ENCODE data around the gene TBC1D14. TPM values are rescaled to one million over a fixed set of nuclear protein-coding genes. Genes with fewer than 3 reads are reported as not detected.
"Not testable (repeated sequence)": the region's sequence is repeated elsewhere in the genome, so short reads cannot be mapped to it uniquely, and the experiment has no call there.

The TBC1D14 gene
- total RNA-seq, 4 donors from 2014 or later = 42.6 to 56.9 (median 54.0) TPM

DNA sequence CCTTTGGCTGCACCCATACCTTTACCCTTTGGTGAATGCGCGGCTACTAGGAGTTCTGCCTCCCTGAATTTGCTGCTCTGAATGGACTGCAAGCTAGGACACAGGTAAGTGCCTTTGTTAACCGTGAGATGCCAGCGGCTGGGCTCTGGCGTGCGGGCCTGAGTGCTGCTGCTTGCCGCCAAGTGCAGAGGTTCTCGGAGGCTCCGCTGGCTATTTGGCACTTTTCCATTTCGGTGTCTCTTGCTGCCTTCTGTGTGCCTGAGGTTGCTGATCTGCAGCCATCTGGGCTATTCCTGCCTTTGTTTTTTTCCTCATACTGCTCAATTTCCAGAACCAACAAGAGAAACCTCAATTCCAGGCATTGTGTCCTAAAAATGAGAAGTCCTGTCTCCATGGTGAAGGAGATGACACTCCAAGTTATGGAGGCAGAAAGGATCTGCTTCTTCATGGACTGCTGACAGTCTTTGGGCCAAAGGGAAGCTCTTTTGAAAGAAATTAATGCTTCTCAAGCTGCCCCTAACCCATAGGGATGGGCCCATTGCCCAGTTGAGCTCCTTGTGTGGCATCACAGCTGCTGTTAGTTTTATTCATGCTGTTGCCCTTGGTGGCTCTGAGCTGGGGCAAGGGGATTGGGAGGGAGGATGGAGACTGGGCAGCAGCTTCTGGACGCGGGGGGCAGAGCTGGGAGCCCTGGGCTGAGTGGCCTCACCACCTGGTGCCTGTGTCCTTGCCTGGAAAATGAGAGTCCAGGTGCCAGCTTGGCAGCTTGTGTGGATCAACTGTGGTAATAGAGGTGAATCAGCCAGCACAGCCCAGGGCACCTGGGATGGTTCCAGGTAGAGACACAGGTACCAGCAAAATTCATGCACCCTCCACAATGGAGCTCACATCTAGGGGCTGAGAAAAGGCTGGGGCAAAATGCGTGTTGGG is 3.8 kb upstream of the TBC1D14 start:
- Histone ChIP-seq H3K27me3 (peaks cover 3% of the 10 kb centered on the region), H3K27ac (no peak overlapping the region), H3K4me3 (no peak overlapping the region), H3K36me3 (no peaks in the 10 kb centered on the region), H3K4me1 (peaks cover 3 to 22% (median 21%) of the 10 kb centered on the region in 4 donors), H3K9me3 (no peaks in the 10 kb centered on the region)
- no peak for TF ChIP-seq POLR2AphosphoS5 (IDR thresholded peaks at IDR 0.05)
- TF ChIP-seq POLR2A (IDR thresholded peaks at IDR 0.05) = no peak
- TF ChIP-seq EP300 (IDR thresholded peaks at IDR 0.05; ENCODE audit: low read depth) = no peak
- TF ChIP-seq CTCF (IDR thresholded peaks at IDR 0.05) = no peak
- in situ Hi-C loops (cut with MboI; ENCODE audit: low pct_ligation_motif_present in 1 of 4, low pct_unique_long_range_greater_than_20kb in 1 of 4, low sequenced_read_pairs in 3 of 4) (loop anchor here in 3 of 4 donors (10.0 kb wide), 1 partner anchor 169 kb away; no protein-coding TSS in a partner anchor), intact Hi-C loops (cut with DNase I; ENCODE audit: low total_unique reads) (loop anchor here (10.0 kb wide), 2 partner anchors 79 to 191 kb away; partner anchors contain the start of gene BLOC1S4)
- WGBS, 2 donors (ENCODE audit: low coverage in 1 of 2) = 93 to 94% methylated on average over 3 to 13 of the region's 13 CpGs
- peak; percentile 7 for DNase-seq

DNA sequence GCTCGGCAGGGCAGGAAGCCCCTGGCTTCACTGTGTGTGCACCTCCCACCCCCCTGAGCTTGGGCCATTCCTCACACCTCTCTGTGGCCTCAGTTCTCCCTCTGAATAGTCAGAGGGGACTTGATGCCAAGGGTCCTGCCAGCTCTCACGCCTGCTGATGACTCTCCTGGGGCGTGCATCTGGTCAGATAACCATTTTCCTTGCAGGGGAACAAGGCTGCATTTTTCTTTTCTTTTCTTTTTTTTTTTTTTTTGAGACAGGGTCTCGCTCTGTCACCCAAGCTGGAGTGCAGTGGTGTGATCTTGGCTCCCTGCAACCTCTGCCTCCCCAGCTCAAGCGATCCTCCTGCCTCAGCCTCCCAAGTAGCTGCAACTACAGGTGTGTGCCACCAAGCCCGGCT is 3.1 kb upstream of the TBC1D14 start:
- not testable (repeated sequence) for H3K9me3 ChIP-seq, DNase-seq, H3K27me3 ChIP-seq, H3K36me3 ChIP-seq, H3K4me3 ChIP-seq, H3K27ac ChIP-seq
- intact Hi-C loops (cut with DNase I; ENCODE audit: low total_unique reads) = loop anchor here (10.0 kb wide), 2 partner anchors 78 to 192 kb away; partner anchors contain the start of gene BLOC1S4
- H3K4me1 ChIP-seq = peaks cover 6 to 29% (median 28%) of the 10 kb centered on the region in 4 donors
- 88 to 100% methylated on average over 2 to 6 of the region's 6 CpGs for WGBS, 2 donors (ENCODE audit: low coverage in 1 of 2)
- in situ Hi-C loops (cut with MboI; ENCODE audit: low pct_ligation_motif_present in 1 of 4, low pct_unique_long_range_greater_than_20kb in 1 of 4, low sequenced_read_pairs in 3 of 4) = loop anchor here in 3 of 4 donors (10.0 kb wide), 1 partner anchor 168 kb away; no protein-coding TSS in a partner anchor

DNA sequence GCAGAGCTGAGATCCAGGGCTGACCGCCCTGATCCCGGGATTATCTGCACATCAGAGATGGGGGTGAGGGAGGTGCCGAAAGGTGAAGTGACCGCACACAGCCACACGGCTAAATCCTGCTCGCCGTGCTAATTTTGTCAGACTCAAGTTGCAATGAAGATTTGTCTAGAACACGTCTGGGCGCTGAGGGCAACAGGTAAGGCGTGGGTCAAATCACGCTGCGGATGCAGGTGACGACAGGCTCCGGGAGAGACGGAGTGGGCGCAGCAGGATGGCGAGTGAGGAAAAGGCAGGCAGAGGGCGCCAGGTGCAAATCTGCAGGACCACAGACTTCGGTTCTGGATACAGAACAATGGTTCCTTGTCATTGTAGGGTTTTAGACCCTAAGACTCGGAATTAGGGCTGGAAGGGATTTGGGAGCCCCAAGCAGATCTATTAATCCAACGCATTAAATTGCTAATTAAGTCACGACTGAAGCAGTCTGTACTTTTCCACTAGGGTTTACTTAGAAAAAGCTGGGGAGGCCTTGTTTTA is 1.9 kb upstream of the TBC1D14 start:
- H3K36me3 ChIP-seq = no peaks in the 10 kb centered on the region
- TF ChIP-seq CTCF (IDR thresholded peaks at IDR 0.05) (peak; percentile 37 to 69 (median 46)), POLR2AphosphoS5 (IDR thresholded peaks at IDR 0.05) (no peak)
- no peak overlapping the region for H3K4me3 ChIP-seq
- H3K4me1 ChIP-seq = peaks cover 6 to 40% (median 31%) of the 10 kb centered on the region in 4 donors
- DNase-seq = peak; percentile 72
- 24 to 40% methylated on average over 1 to 22 of the region's 22 CpGs for WGBS, 2 donors (ENCODE audit: low coverage in 1 of 2)
- no peaks in the 10 kb centered on the region for H3K9me3 ChIP-seq
- intact Hi-C loops (cut with DNase I; ENCODE audit: low total_unique reads) = loop anchor here (10.0 kb wide), 2 partner anchors 77 to 193 kb away; partner anchors contain the start of gene BLOC1S4
- in situ Hi-C loops (cut with MboI; ENCODE audit: low pct_ligation_motif_present in 1 of 4, low pct_unique_long_range_greater_than_20kb in 1 of 4, low sequenced_read_pairs in 3 of 4) = loop anchor here in 3 of 4 donors (10.0 kb wide), 1 partner anchor 167 kb away; no protein-coding TSS in a partner anchor
- no peak overlapping the region for H3K27ac ChIP-seq
- peaks cover 3% of the 10 kb centered on the region for H3K27me3 ChIP-seq

GRCh38 chr4:6908432-6909112 is 1.1 kb upstream of the TBC1D14 start:
- Histone ChIP-seq H3K9me3 (no peaks in the 10 kb centered on the region), H3K4me1 (peaks cover 6 to 45% (median 34%) of the 10 kb centered on the region in 4 donors), H3K27me3 (peaks cover 3% of the 10 kb centered on the region), H3K27ac (peak overlapping the region; percentile 97 to 99 (median 99)), H3K4me3 (peak overlapping the region in 3 of 4 donors; percentile 85 to 91 (median 88)), H3K36me3 (no peaks in the 10 kb centered on the region)
- 34 to 65% methylated on average over 2 to 15 of the region's 15 CpGs for WGBS, 2 donors (ENCODE audit: low coverage in 1 of 2)
- TF ChIP-seq POLR2A (IDR thresholded peaks at IDR 0.05) (no peak), CTCF (IDR thresholded peaks at IDR 0.05) (no peak), POLR2AphosphoS5 (IDR thresholded peaks at IDR 0.05) (no peak), EP300 (IDR thresholded peaks at IDR 0.05; ENCODE audit: low read depth) (no peak)
- in situ Hi-C loops (cut with MboI; ENCODE audit: low pct_ligation_motif_present in 1 of 4, low pct_unique_long_range_greater_than_20kb in 1 of 4, low sequenced_read_pairs in 3 of 4) (loop anchor here in 3 of 4 donors (10.0 kb wide), 1 partner anchor 166 kb away; no protein-coding TSS in a partner anchor), intact Hi-C loops (cut with DNase I; ENCODE audit: low total_unique reads) (loop anchor here (10.0 kb wide), 2 partner anchors 76 to 194 kb away; partner anchors contain the start of gene BLOC1S4)
- no peak for DNase-seq

Data from transverse colon (tissue), 4 donors.